ENCODE data around the gene SLC22A16.

GRCh38 chr6:110448846-110449540 lies 27.4 kb downstream of the SLC22A16 start:
- TF ChIP-seq, protein P1, sequence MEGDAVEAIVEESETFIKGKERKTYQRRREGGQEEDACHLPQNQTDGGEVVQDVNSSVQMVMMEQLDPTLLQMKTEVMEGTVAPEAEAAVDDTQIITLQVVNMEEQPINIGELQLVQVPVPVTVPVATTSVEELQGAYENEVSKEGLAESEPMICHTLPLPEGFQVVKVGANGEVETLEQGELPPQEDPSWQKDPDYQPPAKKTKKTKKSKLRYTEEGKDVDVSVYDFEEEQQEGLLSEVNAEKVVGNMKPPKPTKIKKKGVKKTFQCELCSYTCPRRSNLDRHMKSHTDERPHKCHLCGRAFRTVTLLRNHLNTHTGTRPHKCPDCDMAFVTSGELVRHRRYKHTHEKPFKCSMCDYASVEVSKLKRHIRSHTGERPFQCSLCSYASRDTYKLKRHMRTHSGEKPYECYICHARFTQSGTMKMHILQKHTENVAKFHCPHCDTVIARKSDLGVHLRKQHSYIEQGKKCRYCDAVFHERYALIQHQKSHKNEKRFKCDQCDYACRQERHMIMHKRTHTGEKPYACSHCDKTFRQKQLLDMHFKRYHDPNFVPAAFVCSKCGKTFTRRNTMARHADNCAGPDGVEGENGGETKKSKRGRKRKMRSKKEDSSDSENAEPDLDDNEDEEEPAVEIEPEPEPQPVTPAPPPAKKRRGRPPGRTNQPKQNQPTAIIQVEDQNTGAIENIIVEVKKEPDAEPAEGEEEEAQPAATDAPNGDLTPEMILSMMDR (IDR thresholded peaks at IDR 0.05) = no peak
- no peak for TF ChIP-seq POLR2A (IDR thresholded peaks at IDR 0.05)

Measured in tibial nerve (tissue), 3 donors.